CD14-positive monocyte (primary cell): ENCODE results near the gene STIM1. TPM values are rescaled to one million over a fixed set of nuclear protein-coding genes. Genes with fewer than 3 reads are reported as not detected.
A peak's percentile ranks its signal among the peaks of the same experiment; 100 is the strongest.

Experiments used
- DNase-seq, 3 donors: peaks; one replicate each; pipeline ENCODE4 v3.0.0-alpha.2; 2011 to 2022
- H2AFZ ChIP-seq: 2 replicates; pipeline ENCODE4 v1.6.0; 2012; ENCODE audit warnings: mild to moderate bottlenecking, low read depth, low read length, inconsistent platforms; ENCODE audit not compliant: insufficient read depth, poor library complexity, severe bottlenecking
- H3K27ac ChIP-seq, 2 donors: 1 replicate in 1 of 2; 2 replicates in 1 of 2; pipeline ENCODE4 v1.5.1; 2012 to 2013; ENCODE audit warnings: low read length in 2 of 2, control low read depth in 1 of 2, inconsistent platforms in 1 of 2, low read depth in 1 of 2, mild to moderate bottlenecking in 1 of 2
- H3K27me3 ChIP-seq, 2 donors: one replicate each; pipeline versions ENCODE4 v1.6.0 to v1.6.1; 2011 to 2013; ENCODE audit warnings: low read length in 2 of 2; ENCODE audit not compliant: control insufficient read depth in 2 of 2, insufficient read depth in 2 of 2
- H3K36me3 ChIP-seq, 2 donors: replicated peaks in 1 of 2; 1 replicate in 1 of 2; 2 replicates in 1 of 2; pipeline versions ENCODE4 v1.5.1 to v1.6.1; 2012 to 2013; ENCODE audit warnings: low read length in 2 of 2, control low read depth in 1 of 2, inconsistent platforms in 1 of 2, mild to moderate bottlenecking in 1 of 2; ENCODE audit not compliant: insufficient read depth in 2 of 2, control insufficient read depth in 1 of 2
- H3K4me1 ChIP-seq, 2 donors: 1 replicate in 1 of 2; 2 replicates in 1 of 2; pipeline versions ENCODE4 v1.5.1 to v1.6.1; 2012 to 2013; ENCODE audit warnings: low read length in 2 of 2, control low read depth in 1 of 2, inconsistent platforms in 1 of 2, mild to moderate bottlenecking in 1 of 2, moderate library complexity in 1 of 2; ENCODE audit not compliant: insufficient read depth in 2 of 2, control insufficient read depth in 1 of 2
- H3K4me2 ChIP-seq: replicated peaks from 2 replicates; pipeline ENCODE3; 2012; ENCODE audit warnings: low read length, moderate library complexity, mild to moderate bottlenecking; ENCODE audit not compliant: poor library complexity, severe bottlenecking; ENCODE audit errors: extremely low read depth
- H3K4me3 ChIP-seq, 3 experiments: fragments of 200-600 bp in 1 of 3; sonication (generic) in 1 of 3; replicated peaks in 1 of 3; 1 replicate in 2 of 3; 2 replicates in 1 of 3; pipeline ENCODE4 v1.5.1; 2011 to 2013; ENCODE audit warnings: low read length in 3 of 3, mild to moderate bottlenecking in 3 of 3, control low read depth in 2 of 3, low read depth in 2 of 3, inconsistent platforms in 1 of 3, moderate library complexity in 1 of 3
- H3K79me2 ChIP-seq: 2 replicates; pipeline ENCODE4 v1.6.0; 2012; ENCODE audit warnings: mild to moderate bottlenecking, control low read depth, inconsistent platforms, low read length, moderate library complexity; ENCODE audit not compliant: insufficient read depth
- H3K9ac ChIP-seq: 2 replicates; pipeline ENCODE4 v1.6.0; 2017; ENCODE audit warnings: low read length, mild to moderate bottlenecking; ENCODE audit not compliant: insufficient read depth, poor library complexity, severe bottlenecking
- H3K9me3 ChIP-seq, 2 donors: replicated peaks in 1 of 2; 1 replicate in 1 of 2; 2 replicates in 1 of 2; pipeline versions ENCODE4 v1.5.1 to v1.6.1; 2012 to 2013; ENCODE audit warnings: low read length in 2 of 2, control low read depth in 1 of 2; ENCODE audit not compliant: control insufficient read depth in 1 of 2, insufficient read depth in 1 of 2
- H4K20me1 ChIP-seq: 2 replicates; pipeline ENCODE4 v1.6.0; 2012; ENCODE audit warnings: mild to moderate bottlenecking, low read length, control low read depth, moderate library complexity; ENCODE audit not compliant: insufficient read depth
- H3K27ac Mint-ChIP-seq, 7 donors: one replicate each; pipeline ENCODE4 v1.8.0; 2020; ENCODE audit warnings: mild to moderate bottlenecking in 7 of 7, mixed read lengths in 7 of 7, moderate library complexity in 6 of 7, inconsistent platforms in 2 of 7
- H3K27me3 Mint-ChIP-seq, 3 donors: one replicate each; pipeline ENCODE4 v1.8.0; 2021 to 2022; ENCODE audit warnings: low read depth in 3 of 3, mild to moderate bottlenecking in 3 of 3, mixed read lengths in 3 of 3, moderate library complexity in 3 of 3, inconsistent platforms in 1 of 3
- H3K36me3 Mint-ChIP-seq, 2 donors: one replicate each; pipeline ENCODE4 v1.8.0; 2020; ENCODE audit warnings: mixed read lengths in 2 of 2, inconsistent platforms in 1 of 2, mild to moderate bottlenecking in 1 of 2
- H3K4me1 Mint-ChIP-seq: one replicate; pipeline ENCODE4 v1.8.0; 2020; ENCODE audit warnings: mild to moderate bottlenecking, mixed read lengths
- H3K4me3 Mint-ChIP-seq, 2 donors: one replicate each; pipeline ENCODE4 v1.8.0; 2020; ENCODE audit warnings: mild to moderate bottlenecking in 2 of 2, mixed read lengths in 2 of 2, moderate library complexity in 1 of 2
- H3K9me3 Mint-ChIP-seq, 7 donors: one replicate each; pipeline ENCODE4 v1.8.0; 2020 to 2022; ENCODE audit warnings: mixed read lengths in 7 of 7, mild to moderate bottlenecking in 6 of 7, moderate library complexity in 6 of 7, inconsistent platforms in 2 of 7
- WGBS: methylation state at CpG from one replicate; pipeline ENCODE4 v1.1.5; 2013; ENCODE audit warnings: missing lambda C conversion rate; ENCODE audit not compliant: insufficient coverage; 5-methylcytosine and 5-hydroxymethylcytosine counted together
- intact Hi-C, 2 donors: fragments of 100-400 bp; cut with micrococcal nuclease; formaldehyde crosslinking; loops; one replicate each; pipeline versions ENCODE4 v1.15.0 to v1.15.1; 2023
- polyA plus RNA-seq, 3 donors: library from polyadenylated mRNA; depleted of rRNA in 1 of 3; unstranded in 2 of 3; stranded (reverse) in 1 of 3; fragments of 300-500 nt in 2 of 3; fragments of >200 nt in 1 of 3; fragmentation: Illumina TruSeq in 2 of 3; gene quantifications; 1 replicate in 2 of 3; 2 replicates in 1 of 3; pipeline ENCODE4 v1.2.3, GENCODE V29; 2012 to 2021
- TF ChIP-seq, protein P1 (sequence below): fragments of 200-600 bp; IDR thresholded peaks from one replicate; pipeline ENCODE4 v1.8.0; 2022; ENCODE audit warnings: antibody characterized with exemption, mild to moderate bottlenecking

The STIM1 gene
- polyA plus RNA-seq, 3 donors, result 14.0 to 68.6 (median 21.0) TPM

DNA sequence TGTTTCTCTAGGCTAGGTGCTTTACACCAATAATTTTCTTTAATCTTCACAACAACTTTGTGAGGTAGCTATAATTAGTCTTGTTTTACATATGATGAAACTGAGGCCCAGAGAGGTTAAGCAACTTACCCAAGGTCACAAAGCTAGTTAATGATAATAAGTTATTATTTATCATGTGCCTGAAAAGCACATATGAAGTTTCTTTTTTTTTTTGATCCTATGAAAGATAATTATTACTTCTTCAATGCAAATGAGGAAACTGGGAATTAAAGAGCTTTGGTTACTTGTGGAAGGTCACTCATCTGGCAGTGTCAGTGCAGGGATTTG is 22.8 kb downstream of the STIM1 start:
- H3K9me3 ChIP-seq, result no peaks in the 10 kb centered on the region
- peaks cover 73% of the 10 kb centered on the region for H3K4me1 Mint-ChIP-seq
- no peak for DNase-seq
- peaks cover 0 to 4% of the 10 kb centered on the region in 2 donors for H3K36me3 ChIP-seq
- H3K4me1 ChIP-seq, result peaks cover 40 to 67% of the 10 kb centered on the region in 2 donors
- no peaks in the 10 kb centered on the region for H3K9me3 Mint-ChIP-seq
- no peak overlapping the region for H3K4me3 Mint-ChIP-seq
- H3K27me3 ChIP-seq, result no peaks in the 10 kb centered on the region
- no peak overlapping the region for H2AFZ ChIP-seq
- peak overlapping the region; percentile 11 to 75 for H3K27ac ChIP-seq
- H3K27me3 Mint-ChIP-seq, result peaks cover 0 to 2% (median 0%) of the 10 kb centered on the region in 3 donors
- peak overlapping the region in 6 of 7 donors; percentile 34 to 83 (median 66) for H3K27ac Mint-ChIP-seq
- peaks cover 2 to 9% of the 10 kb centered on the region in 2 donors for H3K36me3 Mint-ChIP-seq
- peaks cover 75% of the 10 kb centered on the region for H4K20me1 ChIP-seq
- no peak overlapping the region for H3K4me2 ChIP-seq
- peaks cover 100% of the 10 kb centered on the region for H3K79me2 ChIP-seq
- H3K9ac ChIP-seq, result no peak overlapping the region
- H3K4me3 ChIP-seq, result no peak overlapping the region
- TF ChIP-seq, protein P1, sequence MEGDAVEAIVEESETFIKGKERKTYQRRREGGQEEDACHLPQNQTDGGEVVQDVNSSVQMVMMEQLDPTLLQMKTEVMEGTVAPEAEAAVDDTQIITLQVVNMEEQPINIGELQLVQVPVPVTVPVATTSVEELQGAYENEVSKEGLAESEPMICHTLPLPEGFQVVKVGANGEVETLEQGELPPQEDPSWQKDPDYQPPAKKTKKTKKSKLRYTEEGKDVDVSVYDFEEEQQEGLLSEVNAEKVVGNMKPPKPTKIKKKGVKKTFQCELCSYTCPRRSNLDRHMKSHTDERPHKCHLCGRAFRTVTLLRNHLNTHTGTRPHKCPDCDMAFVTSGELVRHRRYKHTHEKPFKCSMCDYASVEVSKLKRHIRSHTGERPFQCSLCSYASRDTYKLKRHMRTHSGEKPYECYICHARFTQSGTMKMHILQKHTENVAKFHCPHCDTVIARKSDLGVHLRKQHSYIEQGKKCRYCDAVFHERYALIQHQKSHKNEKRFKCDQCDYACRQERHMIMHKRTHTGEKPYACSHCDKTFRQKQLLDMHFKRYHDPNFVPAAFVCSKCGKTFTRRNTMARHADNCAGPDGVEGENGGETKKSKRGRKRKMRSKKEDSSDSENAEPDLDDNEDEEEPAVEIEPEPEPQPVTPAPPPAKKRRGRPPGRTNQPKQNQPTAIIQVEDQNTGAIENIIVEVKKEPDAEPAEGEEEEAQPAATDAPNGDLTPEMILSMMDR, result no peak
- intact Hi-C loops, result no loop called here

DNA sequence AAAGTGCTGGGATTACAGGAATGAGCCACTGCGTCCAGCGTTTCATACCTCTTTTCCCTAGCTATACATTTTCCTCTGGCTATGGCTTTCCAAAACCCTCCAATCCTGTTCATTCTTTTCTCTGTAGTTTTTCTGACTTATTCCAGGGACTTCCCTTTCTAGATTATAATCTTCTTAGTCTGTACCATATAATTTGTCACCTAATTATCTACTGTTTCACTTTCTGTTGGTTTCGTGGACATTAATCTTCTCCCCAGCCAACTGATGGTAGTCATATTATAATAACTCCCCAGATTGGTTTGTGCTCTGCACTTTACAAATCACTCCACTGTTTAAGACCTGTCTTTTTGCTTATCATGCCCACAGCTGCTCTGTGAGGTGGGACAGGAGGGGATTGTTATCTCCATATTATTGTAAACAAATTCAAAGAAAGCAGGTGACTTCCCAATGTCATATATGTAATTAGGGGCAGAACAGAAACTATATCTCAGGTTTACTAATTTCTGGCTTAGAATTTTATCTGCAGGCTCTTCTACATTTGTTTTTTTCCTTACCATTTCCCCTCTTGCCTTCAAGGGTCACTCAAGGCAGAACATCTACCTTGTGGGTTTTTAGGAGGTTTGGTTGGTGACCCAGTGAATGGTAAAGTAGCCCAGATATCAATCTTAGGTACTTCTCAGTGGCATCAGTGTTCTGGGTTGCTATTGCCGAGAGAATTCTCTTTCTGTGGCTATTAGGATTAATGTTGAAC is 23.9 kb downstream of the STIM1 start:
- H3K27me3 ChIP-seq, result no peaks in the 10 kb centered on the region
- peaks cover 100% of the 10 kb centered on the region for H3K79me2 ChIP-seq
- peaks cover 44 to 75% of the 10 kb centered on the region in 2 donors for H3K4me1 ChIP-seq
- peaks cover 76% of the 10 kb centered on the region for H3K4me1 Mint-ChIP-seq
- 100% methylated on average over 1 of the region's 4 CpGs for WGBS
- H3K9me3 Mint-ChIP-seq, result no peaks in the 10 kb centered on the region
- peaks cover 0 to 5% of the 10 kb centered on the region in 2 donors for H3K36me3 Mint-ChIP-seq
- no peak overlapping the region for H3K9ac ChIP-seq
- H3K4me2 ChIP-seq, result peak overlapping the region; percentile 9
- no peaks in the 10 kb centered on the region for H3K36me3 ChIP-seq
- no peak overlapping the region for H2AFZ ChIP-seq
- TF ChIP-seq, protein P1, result no peak
- H3K27ac ChIP-seq, result peak overlapping the region; percentile 10 to 73
- H3K4me3 ChIP-seq, result peak overlapping the region in 1 of 3 experiments; percentile 42
- DNase-seq, result no peak
- H3K4me3 Mint-ChIP-seq, result peak overlapping the region in 1 of 2 donors; percentile 46
- peak overlapping the region; percentile 26 to 96 (median 76) for H3K27ac Mint-ChIP-seq
- H4K20me1 ChIP-seq, result peaks cover 76% of the 10 kb centered on the region
- intact Hi-C loops, result no loop called here
- H3K9me3 ChIP-seq, result no peaks in the 10 kb centered on the region
- H3K27me3 Mint-ChIP-seq, result peaks cover 0 to 2% (median 0%) of the 10 kb centered on the region in 3 donors
